GM19023 (cell line): ENCODE data around the gene GPR32.
"Not testable (repeated sequence)": the region's sequence is repeated elsewhere in the genome, so short reads cannot be mapped to it uniquely, and the experiment has no call there.

Experiments
- ATAC-seq: cut with Tn5 transposase; IDR thresholded peaks from one replicate; pipeline ENCODE4 v1.9.1; 2021; ENCODE audit warnings: mild to moderate bottlenecking, moderate library complexity; ENCODE audit not compliant: unreplicated experiment

Gene GPR32

GRCh38 chr19:50745221-50745620 lies 25.0 kb upstream of the GPR32 start:
- no peak for ATAC-seq

- not testable (repeated sequence) for ATAC-seq
Measured at GRCh38 chr19:50747141-50747540, 23.1 kb upstream of the GPR32 start.

GRCh38 chr19:50749490-50749889 lies 20.8 kb upstream of the GPR32 start:
- ATAC-seq = no peak

GRCh38 chr19:50750010-50750409 lies 20.3 kb upstream of the GPR32 start:
- ATAC-seq = no peak

- ATAC-seq = no peak
Measured at GRCh38 chr19:50753879-50754278, 16.4 kb upstream of the GPR32 start.

GRCh38 chr19:50756244-50756643 lies 14.0 kb upstream of the GPR32 start:
- ATAC-seq = not testable (repeated sequence)

GRCh38 chr19:50757624-50758023 lies 12.6 kb upstream of the GPR32 start:
- ATAC-seq = not testable (repeated sequence)

- not testable (repeated sequence) for ATAC-seq
Measured at GRCh38 chr19:50759076-50759475, 11.2 kb upstream of the GPR32 start.

- ATAC-seq = no peak
Measured at GRCh38 chr19:50759886-50760285, 10.4 kb upstream of the GPR32 start.

GRCh38 chr19:50761501-50761900 lies 8.8 kb upstream of the GPR32 start:
- ATAC-seq = not testable (repeated sequence)

GRCh38 chr19:50763521-50763920 lies 6.7 kb upstream of the GPR32 start:
- not testable (repeated sequence) for ATAC-seq

GRCh38 chr19:50764409-50764808 lies 5.9 kb upstream of the GPR32 start:
- ATAC-seq = no peak

GRCh38 chr19:50766746-50767145 lies 3.5 kb upstream of the GPR32 start:
- not testable (repeated sequence) for ATAC-seq

GRCh38 chr19:50767263-50767662 lies 3.0 kb upstream of the GPR32 start:
- not testable (repeated sequence) for ATAC-seq

- ATAC-seq = no peak
Measured at GRCh38 chr19:50768277-50768676, 2.0 kb upstream of the GPR32 start.

- no peak for ATAC-seq
Measured at GRCh38 chr19:50770888-50771287, 624 bp downstream of the GPR32 start.

GRCh38 chr19:50772476-50772875 lies 2.2 kb downstream of the GPR32 start:
- ATAC-seq = no peak

- not testable (repeated sequence) for ATAC-seq
Measured at GRCh38 chr19:50772912-50773311, 2.6 kb downstream of the GPR32 start.

GRCh38 chr19:50773454-50773853 lies 3.2 kb downstream of the GPR32 start:
- not testable (repeated sequence) for ATAC-seq

GRCh38 chr19:50776131-50776530 lies 5.9 kb downstream of the GPR32 start:
- no peak for ATAC-seq

- ATAC-seq = no peak
Measured at GRCh38 chr19:50777261-50777660, 7.0 kb downstream of the GPR32 start.

- no peak for ATAC-seq
Measured at GRCh38 chr19:50777830-50778303, 7.6 kb downstream of the GPR32 start.

GRCh38 chr19:50778906-50779430 lies 8.7 kb downstream of the GPR32 start:
- no peak for ATAC-seq
